Measurements from ENCODE around the gene RPS6KB2.
"Not testable (repeated sequence)": the region's sequence is repeated elsewhere in the genome, so short reads cannot be mapped to it uniquely, and the experiment has no call there.

The RPS6KB2 gene

DNA sequence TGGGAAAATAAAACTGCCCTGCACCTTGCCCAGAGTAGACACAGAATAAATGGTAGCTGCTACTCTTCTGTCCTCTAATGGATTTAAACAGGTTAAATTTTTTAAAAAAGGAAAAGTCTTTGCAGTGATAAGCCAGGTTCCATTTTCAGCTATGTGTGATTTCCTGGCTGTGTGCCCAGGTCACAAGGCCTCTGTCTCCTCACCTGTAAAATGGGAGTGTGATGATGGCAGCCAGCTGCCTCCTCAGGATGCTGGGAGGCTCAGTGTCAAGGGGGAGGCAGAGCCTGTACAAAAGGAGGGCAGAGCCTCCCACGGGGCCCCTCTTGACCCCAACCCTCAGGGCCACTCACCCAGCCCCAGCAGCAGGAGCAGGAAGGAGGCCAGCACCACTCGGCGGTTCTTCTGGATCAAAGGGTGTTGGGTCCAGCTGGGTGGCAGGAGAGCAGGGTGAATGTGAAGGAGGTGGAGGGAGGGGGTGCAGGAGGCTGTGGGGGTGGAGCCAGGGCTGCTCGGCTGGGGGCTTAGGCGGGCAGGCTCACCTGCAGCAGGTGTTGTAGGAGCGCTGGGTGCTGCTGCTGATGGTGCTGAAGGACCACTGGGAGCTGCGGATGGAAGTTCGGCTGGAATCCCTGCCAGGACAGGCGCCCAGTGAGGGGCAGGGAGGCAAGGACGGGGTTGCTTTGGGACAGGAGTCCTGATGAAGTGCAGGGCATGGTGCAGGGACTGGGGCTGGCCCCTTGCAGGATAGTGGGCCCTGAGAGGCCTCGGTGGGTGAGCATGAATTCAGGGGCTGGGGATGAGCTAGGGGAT is 38.9 kb downstream of the RPS6KB2 start:
- DNase-seq (ENCODE audit: low read depth, low spot score) = no peak

DNA sequence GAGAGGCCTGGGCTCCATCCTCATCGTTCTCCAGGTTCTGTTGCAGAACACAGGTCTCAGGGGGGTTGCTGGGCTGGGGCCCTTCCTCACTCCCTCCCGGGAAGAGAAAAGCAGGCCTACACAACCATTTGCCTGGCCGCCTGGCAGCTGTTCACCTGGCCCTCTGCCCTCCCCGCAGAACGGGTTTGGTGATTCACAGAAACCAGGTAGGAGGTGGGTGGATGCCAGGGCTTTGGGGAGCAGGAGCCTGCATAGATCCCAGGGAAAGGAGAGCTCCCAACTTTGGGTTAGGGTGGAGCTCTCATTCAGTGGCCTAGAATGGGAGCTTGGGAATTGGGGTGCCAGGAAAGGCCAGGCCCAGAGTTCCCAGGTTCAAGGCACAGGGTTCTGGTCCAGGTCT is 39.8 kb downstream of the RPS6KB2 start:
- no peak for DNase-seq (ENCODE audit: low read depth, low spot score)

DNA sequence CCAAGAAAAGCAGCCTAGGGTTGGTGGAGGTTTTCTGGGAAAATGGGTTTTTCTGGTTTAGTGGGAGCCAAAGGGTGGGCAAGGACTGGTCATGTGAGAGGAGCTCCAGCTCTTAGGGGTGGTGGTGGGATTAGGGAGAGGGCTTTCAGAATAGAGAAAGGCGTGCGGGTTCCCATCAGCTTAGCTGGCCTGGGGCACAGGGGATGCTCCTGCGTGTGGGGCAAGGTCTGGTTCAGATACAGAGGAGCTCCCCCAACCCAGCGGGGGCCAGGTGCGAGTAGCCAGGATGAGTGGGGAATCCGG is 40.1 kb downstream of the RPS6KB2 start:
- DNase-seq (ENCODE audit: low read depth, low spot score) = no peak

DNA sequence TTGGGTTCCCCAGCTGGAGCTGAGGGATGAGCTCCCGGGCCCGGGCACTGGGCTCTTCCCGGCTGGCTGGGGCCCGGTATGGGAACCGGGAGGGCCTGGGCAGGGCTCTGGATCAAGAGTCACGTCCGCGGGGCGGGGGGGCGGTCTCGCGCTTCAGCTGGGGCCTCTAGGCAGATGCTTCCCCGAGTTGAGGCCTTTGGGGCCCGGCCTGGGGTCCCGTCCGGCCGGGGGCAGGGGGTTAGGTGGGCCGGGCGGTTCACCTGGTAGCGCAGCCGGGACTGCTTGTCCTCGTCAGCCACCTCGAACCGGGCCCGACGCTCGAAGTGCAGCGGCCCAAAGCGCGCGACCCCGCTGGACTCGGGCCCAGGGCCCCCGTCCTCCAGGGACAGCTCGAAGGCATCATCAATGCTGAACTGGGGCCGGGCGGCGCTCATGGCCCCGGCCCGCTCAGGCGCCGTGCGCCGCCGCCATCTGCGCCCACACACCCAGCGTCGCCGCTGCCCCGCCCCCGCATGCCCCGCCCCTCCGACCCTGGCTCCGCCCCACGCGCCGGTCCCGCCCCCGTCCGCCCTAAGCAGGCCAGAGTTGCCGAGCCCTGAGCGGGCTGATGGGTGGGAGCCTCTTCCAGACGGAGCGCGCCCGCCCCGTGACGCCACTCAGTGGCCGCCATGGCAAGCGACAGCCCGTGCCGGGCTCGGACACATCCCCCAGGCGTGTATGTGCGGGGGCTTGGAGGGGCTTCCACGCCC is 40.6 kb downstream of the RPS6KB2 start, which contains the start of gene TMEM134:
TSS of gene TMEM134 (minus strand) at position 493 of the 749 bp plus-strand sequence. CDS start at position 434, 59 bp downstream.
- DNase-seq (ENCODE audit: low read depth, low spot score) = peak; percentile 48

DNA sequence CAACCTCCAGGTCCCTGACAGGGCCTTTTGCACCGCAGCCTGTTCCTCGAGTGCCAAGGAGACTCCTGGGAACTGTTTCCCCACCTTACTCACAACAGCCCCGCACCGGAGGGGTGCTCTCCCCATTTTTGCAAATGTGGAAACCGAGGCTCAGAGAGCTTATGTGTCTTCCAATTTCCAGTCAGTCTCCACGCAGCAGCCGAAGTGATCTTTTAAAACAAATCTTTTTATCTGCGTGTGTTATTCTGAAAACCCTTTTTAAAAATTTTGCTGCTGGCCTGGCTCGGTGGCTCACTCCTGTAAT is 41.2 kb downstream of the RPS6KB2 start:
- no peak for DNase-seq (ENCODE audit: low read depth, low spot score)

DNA sequence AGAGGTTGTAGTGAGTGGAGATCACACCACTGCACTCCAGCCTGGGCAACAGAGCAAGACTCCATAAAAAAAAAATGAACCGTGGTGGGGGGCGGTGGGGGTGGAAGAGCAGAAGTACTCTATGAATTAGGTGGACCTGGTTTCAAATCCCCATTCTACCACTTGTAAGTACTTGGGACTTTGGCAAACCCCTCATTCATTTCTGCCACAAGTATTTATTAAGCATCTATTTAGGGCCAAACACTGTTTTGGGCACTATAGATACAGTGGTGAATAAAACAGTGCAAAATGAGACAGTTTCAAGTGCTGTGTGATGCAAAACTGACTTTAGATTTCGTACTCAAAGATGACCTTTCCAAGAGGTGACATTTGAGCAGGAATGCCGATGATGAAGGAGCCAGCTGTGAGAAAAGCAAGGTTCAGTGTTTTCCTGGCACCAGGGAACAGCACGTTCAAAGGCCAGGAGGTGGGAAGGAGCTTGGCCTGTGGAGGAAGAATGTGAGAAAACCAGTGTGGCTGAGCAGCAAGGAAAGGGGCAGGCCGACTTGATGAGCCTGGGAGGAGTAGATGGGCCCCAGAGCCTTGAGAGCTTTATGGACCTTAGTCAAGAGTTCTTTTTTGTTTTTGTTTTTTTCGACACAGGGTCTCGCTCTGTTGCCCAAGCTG is 42.2 kb downstream of the RPS6KB2 start:
- DNase-seq (ENCODE audit: low read depth, low spot score) = no peak

DNA sequence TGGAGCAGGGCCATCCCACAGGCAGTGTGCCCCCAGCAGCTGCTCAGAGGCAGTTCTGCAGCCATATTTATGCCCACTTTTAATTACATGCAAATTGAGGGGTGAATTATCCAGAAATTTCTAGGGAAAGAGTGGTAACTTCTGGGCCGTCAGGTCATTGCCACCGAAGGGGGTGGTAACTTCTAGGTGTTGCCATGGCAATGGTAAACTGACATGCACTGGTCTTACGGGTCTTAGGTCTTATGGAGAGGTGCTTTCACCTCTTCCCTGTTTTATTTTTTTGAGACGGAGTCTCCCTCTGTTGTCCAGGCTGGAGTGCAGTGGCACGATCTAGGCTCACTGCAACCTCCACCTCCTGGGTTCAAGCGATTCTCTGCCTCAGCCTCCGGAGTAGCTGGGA is 44.6 kb downstream of the RPS6KB2 start:
- DNase-seq (ENCODE audit: low read depth, low spot score) = no peak

DNA sequence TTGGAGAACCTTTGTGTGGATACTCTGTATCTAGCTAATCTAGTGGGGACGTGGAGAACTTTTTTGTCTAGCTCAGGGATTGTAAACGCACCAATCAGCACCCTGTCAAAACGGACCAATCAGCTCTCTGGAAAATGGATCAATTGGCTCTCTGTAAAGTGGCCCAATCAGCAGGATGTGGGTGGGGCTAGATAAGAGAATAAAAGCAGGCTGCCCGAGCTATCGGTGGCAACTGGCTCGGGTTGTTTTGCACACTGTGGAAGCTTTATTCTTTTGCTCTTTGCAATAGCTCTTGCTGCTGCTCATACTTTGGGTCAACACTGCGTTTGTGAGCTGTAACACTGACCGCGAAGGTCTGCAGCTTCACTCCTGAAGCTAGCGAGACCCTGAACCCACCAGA is 48.4 kb downstream of the RPS6KB2 start:
- DNase-seq (ENCODE audit: low read depth, low spot score) = not testable (repeated sequence)

DNA sequence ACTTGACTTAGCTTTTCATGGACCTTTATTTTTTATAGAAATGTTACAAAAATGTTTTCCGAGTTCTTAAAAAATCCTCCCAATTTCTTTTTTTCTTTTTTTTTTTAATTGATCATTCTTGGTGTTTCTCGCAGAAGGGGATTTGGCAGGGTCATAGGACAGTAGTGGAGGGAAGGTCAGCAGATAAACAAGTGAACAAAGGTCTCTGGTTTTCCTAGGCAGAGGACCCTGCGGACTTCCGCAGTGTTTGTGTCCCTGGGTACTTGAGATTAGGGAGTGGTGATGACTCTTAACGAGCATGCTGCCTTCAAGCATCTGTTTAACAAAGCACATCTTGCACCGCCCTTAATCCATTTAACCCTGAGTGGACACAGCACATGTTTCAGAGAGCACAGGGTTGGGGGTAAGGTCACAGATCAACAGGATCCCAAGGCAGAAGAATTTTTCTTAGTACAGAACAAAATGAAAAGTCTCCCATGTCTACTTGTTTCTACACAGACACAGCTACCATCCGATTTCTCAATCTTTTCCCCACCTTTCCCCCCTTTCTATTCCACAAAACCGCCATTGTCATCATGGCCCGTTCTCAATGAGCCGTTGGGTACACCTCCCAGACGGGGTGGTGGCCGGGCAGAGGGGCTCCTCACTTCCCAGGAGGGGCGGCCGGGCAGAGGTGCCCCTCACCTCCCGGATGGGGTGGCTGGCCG is 49.2 kb downstream of the RPS6KB2 start:
- not testable (repeated sequence) for DNase-seq (ENCODE audit: low read depth, low spot score)

DNA sequence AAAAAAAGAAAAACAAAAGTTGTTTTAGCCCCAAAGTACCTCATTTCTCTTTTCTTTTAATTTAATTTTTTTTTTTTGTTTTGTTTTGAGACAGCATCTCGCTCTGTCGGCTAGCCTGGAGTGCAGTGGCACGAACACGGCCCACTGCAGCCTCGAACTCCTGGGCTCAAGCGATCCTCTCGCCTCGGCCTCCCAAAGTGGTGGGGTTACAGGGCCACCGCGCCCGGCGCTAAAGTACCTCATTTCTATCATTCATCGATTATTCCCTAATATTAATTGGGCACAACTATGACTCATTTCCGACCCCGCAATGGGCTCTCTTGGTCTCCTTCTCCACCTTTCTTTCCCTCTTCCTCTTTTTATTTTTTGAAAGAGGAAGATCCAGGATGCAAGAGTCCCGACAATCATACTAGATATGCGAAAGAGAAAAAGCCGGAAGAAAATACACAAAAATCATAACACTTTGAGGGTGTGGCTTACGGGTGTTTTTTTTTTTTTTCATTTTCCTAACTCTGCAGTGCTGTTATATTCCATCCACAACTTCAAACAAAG is 54.1 kb downstream of the RPS6KB2 start:
- no peak for DNase-seq (ENCODE audit: low read depth, low spot score)

DNA sequence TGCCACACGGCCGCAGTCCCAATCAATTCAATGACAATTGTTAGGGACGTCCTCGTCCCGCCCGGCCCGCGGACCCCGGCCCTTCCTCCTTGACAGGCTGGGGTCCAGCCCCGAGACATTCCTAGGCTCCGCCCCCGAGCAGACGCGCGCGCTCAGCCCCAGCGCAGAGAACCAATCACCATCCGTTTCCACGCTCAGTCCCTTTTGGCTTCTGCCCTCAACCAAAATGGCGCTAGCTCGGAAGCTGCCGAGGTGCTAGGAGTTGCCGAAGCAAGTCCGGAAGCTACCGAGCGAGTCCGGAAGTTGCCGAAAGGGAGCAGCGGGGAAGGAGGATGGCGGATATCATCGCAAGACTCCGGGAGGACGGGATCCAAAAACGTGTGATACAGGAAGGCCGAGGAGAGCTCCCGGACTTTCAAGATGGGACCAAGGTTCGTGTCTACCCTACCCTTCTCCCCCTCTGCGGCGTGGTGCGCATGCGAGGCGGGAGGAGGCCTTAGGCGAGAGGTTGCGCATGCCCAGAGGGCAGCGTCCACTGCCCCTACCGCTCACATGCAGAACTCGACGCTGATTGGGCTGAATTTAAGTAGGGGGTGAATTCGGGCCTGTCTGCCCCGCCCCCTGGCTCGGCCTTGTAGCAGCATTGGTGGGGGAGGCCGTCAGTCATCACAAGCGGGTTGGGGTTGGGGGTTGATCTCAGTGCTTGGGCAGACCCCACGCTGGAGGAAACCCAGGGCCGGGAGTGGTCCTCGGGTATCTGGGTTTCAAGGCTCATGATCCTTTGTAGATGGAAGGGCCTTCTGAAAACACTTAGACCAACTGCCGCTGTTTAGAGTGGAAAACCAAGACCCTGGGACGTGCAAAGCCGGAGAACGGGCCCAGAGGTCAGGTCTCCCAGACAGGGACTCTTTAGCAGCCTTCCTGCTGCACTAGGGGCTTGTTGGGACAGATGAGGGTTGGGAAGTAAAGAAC is 54.8 kb downstream of the RPS6KB2 start, which contains the start of gene AIP:
TSS of gene AIP (plus strand) at position 200 of the 972 bp plus-strand sequence. CDS start at position 333, 133 bp downstream.
- DNase-seq (ENCODE audit: low read depth, low spot score) = peak; percentile 95

DNA sequence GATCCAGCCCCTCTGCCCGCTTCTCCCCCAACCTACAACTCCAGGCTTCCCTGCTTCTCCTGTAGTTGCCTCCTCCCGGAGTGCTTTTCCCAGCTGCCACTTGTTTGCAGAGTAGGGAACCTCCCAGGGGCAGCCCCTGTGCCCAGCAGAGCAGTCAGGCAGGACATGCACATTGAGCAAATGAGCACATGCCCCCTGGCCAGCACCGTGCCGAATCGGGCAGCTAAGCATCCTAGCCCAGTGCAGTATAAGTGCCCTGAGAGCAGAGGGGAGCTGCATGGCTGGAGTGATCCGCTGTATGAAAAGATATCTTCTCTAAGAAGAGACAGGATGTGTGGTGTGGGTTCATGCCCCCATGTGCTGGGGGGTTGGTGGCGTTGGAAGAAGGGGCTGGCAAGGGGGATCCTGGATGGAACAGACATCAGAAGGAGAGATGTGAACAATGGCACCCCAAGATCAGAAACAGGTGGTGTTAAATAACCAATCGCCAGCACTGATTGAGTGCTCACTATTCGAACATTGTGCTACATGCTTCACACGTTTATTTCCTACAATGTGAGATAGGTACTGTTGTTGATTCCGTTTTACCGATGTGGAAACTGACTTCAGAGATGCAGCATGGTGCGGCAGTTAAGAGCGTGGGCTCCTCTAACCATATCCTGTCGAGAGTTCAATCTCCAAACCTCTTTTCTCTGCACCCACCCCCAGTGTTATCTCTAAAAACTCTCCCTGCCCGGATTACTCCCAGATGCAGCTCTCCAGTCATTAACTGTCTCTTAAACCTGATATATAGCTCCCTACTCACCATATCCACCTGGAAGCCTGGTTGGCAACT is 55.8 kb downstream of the RPS6KB2 start:
- DNase-seq (ENCODE audit: low read depth, low spot score) = no peak

DNA sequence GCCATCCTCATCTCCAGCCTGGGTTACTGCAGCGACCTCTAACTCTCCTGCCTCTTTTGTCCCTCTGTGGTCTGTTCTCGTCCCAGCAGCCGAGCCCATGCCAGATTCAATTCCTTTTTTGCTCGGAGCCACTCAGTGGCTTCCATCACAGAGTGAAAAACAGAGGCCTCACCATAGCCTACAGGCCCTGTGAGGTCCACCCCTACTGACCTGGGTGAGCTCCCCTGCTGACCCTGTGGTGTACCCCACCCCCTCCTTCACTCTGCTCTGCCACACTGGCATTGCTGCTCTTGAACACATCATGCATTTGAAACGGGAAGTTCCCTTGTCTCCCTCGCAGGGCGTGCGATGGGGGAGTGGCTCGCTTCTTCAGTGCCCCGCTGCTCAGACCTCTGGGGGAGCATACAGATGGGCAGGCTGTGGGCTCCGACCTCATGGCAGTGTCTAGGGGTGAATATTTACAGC is 56.6 kb downstream of the RPS6KB2 start:
- DNase-seq (ENCODE audit: low read depth, low spot score) = no peak

All from iPS DF 19.7 (cell line).